GM18519 (cell line): Measurements from ENCODE around the gene IQSEC3.
"Not testable (repeated sequence)": the region's sequence is repeated elsewhere in the genome, so short reads cannot be mapped to it uniquely, and the experiment has no call there.

Experiments
- ATAC-seq: cut with Tn5 transposase; IDR thresholded peaks from one replicate; pipeline ENCODE4 v1.9.1; 2021; ENCODE audit warnings: mild to moderate bottlenecking, moderate library complexity; ENCODE audit not compliant: unreplicated experiment, low FRiP score

IQSEC3 gene

GRCh38 chr12:77769-78383, 11.3 kb downstream of the IQSEC3 start:
- not testable (repeated sequence) for ATAC-seq

GRCh38 chr12:78981-79380, 12.4 kb downstream of the IQSEC3 start:
- ATAC-seq = no peak

- ATAC-seq = no peak
Measured at GRCh38 chr12:80681-81190, 14.2 kb downstream of the IQSEC3 start.

- no peak for ATAC-seq
Measured at GRCh38 chr12:82740-83139, 16.2 kb downstream of the IQSEC3 start.

- no peak for ATAC-seq
Measured at GRCh38 chr12:84056-84455, 17.5 kb downstream of the IQSEC3 start.

GRCh38 chr12:85191-85666, 18.7 kb downstream of the IQSEC3 start:
- ATAC-seq = no peak

- ATAC-seq = no peak
Measured at GRCh38 chr12:87315-87714, 20.7 kb downstream of the IQSEC3 start.

- no peak for ATAC-seq
Measured at GRCh38 chr12:87856-88255, 21.3 kb downstream of the IQSEC3 start.

GRCh38 chr12:89653-90052, 23.1 kb downstream of the IQSEC3 start:
- no peak for ATAC-seq

GRCh38 chr12:91213-91612, 24.6 kb downstream of the IQSEC3 start:
- ATAC-seq = no peak

- no peak for ATAC-seq
Measured at GRCh38 chr12:93266-94005, 26.9 kb downstream of the IQSEC3 start.

GRCh38 chr12:96543-96942, 30.0 kb downstream of the IQSEC3 start:
- no peak for ATAC-seq

- no peak for ATAC-seq
Measured at GRCh38 chr12:98924-99352, 32.4 kb downstream of the IQSEC3 start.

GRCh38 chr12:99605-100004, 33.0 kb downstream of the IQSEC3 start:
- no peak for ATAC-seq

- ATAC-seq = no peak
Measured at GRCh38 chr12:101969-102878, 35.7 kb downstream of the IQSEC3 start.

GRCh38 chr12:102879-103168, 36.3 kb downstream of the IQSEC3 start:
- ATAC-seq = no peak

GRCh38 chr12:103169-103981, 36.8 kb downstream of the IQSEC3 start:
- ATAC-seq = no peak

GRCh38 chr12:104551-105081, 38.0 kb downstream of the IQSEC3 start:
- ATAC-seq = no peak

- no peak for ATAC-seq
Measured at GRCh38 chr12:105696-106095, 39.1 kb downstream of the IQSEC3 start.

- ATAC-seq = peak; percentile 72
Measured at GRCh38 chr12:106118-106591, 39.6 kb downstream of the IQSEC3 start.
